Ishikawa (cell line): ENCODE measurements around the gene MYO1B.

Experiments used
- CEBPB ChIP-seq: IDR thresholded peaks from 2 replicates; pipeline ENCODE4 v1.6.1; 2012
- CREB1 ChIP-seq: IDR thresholded peaks from 2 replicates; pipeline ENCODE4 v1.6.1; 2012; ENCODE audit warnings: low read depth
- EGR1 ChIP-seq: IDR thresholded peaks from 2 replicates; pipeline ENCODE4 v1.6.1; 2012
- EP300 ChIP-seq: IDR thresholded peaks from 2 replicates; pipeline ENCODE4 v1.6.1; 2012; ENCODE audit warnings: borderline replicate concordance
- FOXM1 ChIP-seq: IDR thresholded peaks from 2 replicates; pipeline ENCODE4 v1.6.1; 2012; ENCODE audit warnings: low read depth, borderline replicate concordance
- MAX ChIP-seq: IDR thresholded peaks from 2 replicates; pipeline ENCODE4 v1.6.1; 2012
- NFIC ChIP-seq: IDR thresholded peaks from 2 replicates; pipeline ENCODE4 v1.6.1; 2012
- RAD21 ChIP-seq: IDR thresholded peaks from 2 replicates; pipeline ENCODE4 v1.6.1; 2012; ENCODE audit warnings: low read depth
- REST ChIP-seq: IDR thresholded peaks from 2 replicates; pipeline ENCODE4 v1.6.1; 2012; ENCODE audit warnings: low read depth, mild to moderate bottlenecking
- TAF1 ChIP-seq: IDR thresholded peaks from 2 replicates; pipeline ENCODE4 v1.6.1; 2012; ENCODE audit warnings: low read depth, mild to moderate bottlenecking
- TCF12 ChIP-seq: IDR thresholded peaks from 2 replicates; pipeline ENCODE4 v1.6.1; 2012; ENCODE audit warnings: low read depth
- TEAD4 ChIP-seq: IDR thresholded peaks from 2 replicates; pipeline ENCODE4 v1.6.1; 2012
- USF1 ChIP-seq: IDR thresholded peaks from 2 replicates; pipeline ENCODE4 v1.6.1; 2012
- YY1 ChIP-seq: IDR thresholded peaks from 2 replicates; pipeline ENCODE4 v1.6.1; 2012; ENCODE audit warnings: low read depth
- ZBTB7A ChIP-seq: IDR thresholded peaks from 2 replicates; pipeline ENCODE4 v1.6.1; 2012; ENCODE audit warnings: low read depth

The MYO1B gene

GRCh38 chr2:191430476-191430875 lies 185.3 kb downstream of the MYO1B start:
- TF ChIP-seq NFIC (no peak), REST (no peak), YY1 (no peak), TEAD4 (no peak), TAF1 (no peak), ZBTB7A (no peak), EP300 (no peak), USF1 (no peak), MAX (no peak), TCF12 (no peak), EGR1 (no peak), FOXM1 (no peak), CEBPB (no peak)

- TF ChIP-seq CEBPB = no peak
- no peak for TF ChIP-seq TEAD4
- no peak for TF ChIP-seq TAF1
- TF ChIP-seq FOXM1 = no peak
- no peak for TF ChIP-seq USF1
- TF ChIP-seq RAD21 = no peak
- TF ChIP-seq REST = no peak
- no peak for TF ChIP-seq EP300
- no peak for TF ChIP-seq NFIC
- TF ChIP-seq YY1 = no peak
- TF ChIP-seq MAX = no peak
- TF ChIP-seq EGR1 = no peak
- TF ChIP-seq TCF12 = no peak
- TF ChIP-seq ZBTB7A = no peak
Observed at GRCh38 chr2:191432121-191432520, 186.9 kb downstream of the MYO1B start.

GRCh38 chr2:191434072-191434471 lies 188.9 kb downstream of the MYO1B start:
- TF ChIP-seq TCF12 (no peak), RAD21 (no peak), MAX (no peak), TAF1 (no peak), CEBPB (no peak), NFIC (no peak), YY1 (no peak)

GRCh38 chr2:191435141-191435540 lies 189.9 kb downstream of the MYO1B start:
- TF ChIP-seq EP300 (no peak), CEBPB (no peak), CREB1 (no peak), ZBTB7A (no peak), TCF12 (no peak), EGR1 (no peak), TAF1 (no peak), REST (no peak), YY1 (no peak), USF1 (no peak), NFIC (no peak)
